ENCODE data around the gene SPATA6L.
A peak's percentile ranks its signal among the peaks of the same experiment; 100 is the strongest.
"Not testable (repeated sequence)": the region's sequence is repeated elsewhere in the genome, so short reads cannot be mapped to it uniquely, and the experiment has no call there.

Gene SPATA6L

GRCh38 chr9:4674783-4675182, 8.5 kb upstream of the SPATA6L start:
- no peak for DNase-seq

- no peak for DNase-seq
Measured at GRCh38 chr9:4671737-4672136, 5.5 kb upstream of the SPATA6L start.

GRCh38 chr9:4670591-4670990, 4.3 kb upstream of the SPATA6L start:
- DNase-seq = no peak

GRCh38 chr9:4669890-4670289, 3.6 kb upstream of the SPATA6L start:
- no peak for DNase-seq

- no peak for DNase-seq
Measured at GRCh38 chr9:4668604-4669003, 2.3 kb upstream of the SPATA6L start.

DNA sequence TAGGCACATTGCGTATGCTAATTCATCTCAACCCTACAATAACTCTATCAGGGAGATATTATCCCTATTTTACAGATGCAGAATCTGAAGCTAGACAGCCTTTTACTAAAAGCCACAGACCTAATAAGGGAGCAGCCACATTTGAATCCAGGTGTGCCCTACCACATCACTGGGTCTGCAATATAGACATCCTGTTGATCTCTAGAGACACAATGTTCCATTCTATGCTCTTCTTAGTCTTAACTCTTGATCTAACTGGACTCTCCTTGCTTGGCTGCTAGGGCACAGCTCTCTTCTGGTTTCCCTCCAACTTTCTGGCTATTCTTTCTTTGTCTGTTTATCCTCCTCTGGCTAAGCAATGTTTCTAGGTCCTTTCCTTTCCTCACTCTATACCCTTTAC, 1.4 kb upstream of the SPATA6L start:
- no peak for DNase-seq

DNA sequence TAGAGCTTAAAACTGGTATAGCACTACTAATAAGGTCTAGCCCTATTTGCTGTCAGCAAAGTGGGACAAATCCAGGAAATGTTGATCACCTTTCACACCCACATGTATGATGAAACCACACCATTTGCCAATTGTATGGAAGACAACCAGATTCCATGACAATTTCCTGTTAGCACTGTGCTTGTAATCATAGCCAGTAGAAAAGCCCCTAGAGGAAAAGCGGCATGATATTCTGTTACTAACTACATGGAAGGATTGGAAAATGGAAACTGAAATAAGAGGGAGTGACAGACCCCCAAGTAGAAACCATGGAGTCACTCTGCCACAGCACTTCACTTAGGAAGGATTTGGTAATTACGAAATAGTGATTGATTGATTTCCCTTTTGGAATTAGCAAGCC, 923 bp downstream of the SPATA6L start:
- DNase-seq = no peak

GRCh38 chr9:4663956-4664355, 2.3 kb downstream of the SPATA6L start:
- no peak for DNase-seq

DNA sequence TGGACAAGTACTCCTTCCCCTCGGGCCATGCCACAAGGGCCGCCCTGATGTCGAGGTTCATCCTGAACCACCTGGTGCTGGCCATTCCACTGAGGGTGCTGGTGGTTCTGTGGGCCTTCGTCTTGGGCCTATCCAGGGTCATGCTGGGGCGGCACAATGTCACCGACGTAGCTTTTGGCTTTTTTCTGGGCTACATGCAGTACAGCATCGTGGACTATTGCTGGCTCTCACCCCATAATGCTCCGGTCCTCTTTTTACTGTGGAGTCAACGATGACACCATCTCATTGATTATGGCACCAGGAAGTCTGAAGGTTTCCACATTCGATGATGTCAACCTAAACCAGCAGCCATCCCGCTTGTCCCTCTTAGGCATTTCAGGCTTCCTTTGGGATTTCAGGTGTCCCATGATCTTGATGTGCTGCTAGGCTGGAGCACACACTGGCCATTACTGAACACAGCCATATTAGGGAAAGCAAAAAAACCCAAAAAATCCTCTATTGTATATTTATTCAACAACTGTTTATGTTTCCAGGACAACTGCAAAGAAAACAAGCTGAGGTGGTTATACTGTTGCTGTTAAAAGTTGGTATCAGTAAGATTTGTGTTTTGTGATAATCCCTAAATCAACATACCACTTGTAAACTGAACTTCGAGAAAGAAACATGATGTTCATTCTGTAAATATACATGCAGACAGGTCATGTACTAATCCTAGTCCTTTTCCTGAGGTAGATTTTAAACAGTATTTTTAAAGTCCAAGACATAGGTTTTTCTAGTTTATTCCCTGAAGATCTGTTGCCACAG, 3.1 kb downstream of the SPATA6L start:
- DNase-seq = no peak

- DNase-seq = peak; percentile 86
Measured at GRCh38 chr9:4662108-4662988, 3.9 kb downstream of the SPATA6L start, which contains the start of gene PLPP6. Gene PLPP6 (plus strand): TSS chr9:4662294. CDS start chr9:4662376, 82 bp downstream.

GRCh38 chr9:4661611-4662010, 4.7 kb downstream of the SPATA6L start:
- DNase-seq = no peak

GRCh38 chr9:4661165-4661564, 5.1 kb downstream of the SPATA6L start:
- no peak for DNase-seq

DNA sequence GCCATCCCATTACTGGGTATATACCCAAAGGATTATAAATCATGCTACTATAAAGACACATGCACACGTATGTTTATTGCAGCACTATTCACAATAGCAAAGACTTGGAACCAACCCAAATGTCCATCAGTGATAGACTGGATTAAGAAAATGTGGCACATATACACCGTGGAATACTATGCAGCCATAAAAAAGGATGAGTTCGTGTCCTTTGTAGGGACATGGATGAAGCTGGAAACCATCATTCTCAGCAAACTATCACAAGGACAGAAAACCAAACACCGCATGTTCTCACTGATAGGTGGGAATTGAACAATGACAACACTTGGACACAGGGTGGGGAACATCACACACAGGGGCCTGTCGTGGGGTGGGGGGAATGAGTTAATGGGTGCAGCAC, 5.6 kb downstream of the SPATA6L start:
- not testable (repeated sequence) for DNase-seq

DNA sequence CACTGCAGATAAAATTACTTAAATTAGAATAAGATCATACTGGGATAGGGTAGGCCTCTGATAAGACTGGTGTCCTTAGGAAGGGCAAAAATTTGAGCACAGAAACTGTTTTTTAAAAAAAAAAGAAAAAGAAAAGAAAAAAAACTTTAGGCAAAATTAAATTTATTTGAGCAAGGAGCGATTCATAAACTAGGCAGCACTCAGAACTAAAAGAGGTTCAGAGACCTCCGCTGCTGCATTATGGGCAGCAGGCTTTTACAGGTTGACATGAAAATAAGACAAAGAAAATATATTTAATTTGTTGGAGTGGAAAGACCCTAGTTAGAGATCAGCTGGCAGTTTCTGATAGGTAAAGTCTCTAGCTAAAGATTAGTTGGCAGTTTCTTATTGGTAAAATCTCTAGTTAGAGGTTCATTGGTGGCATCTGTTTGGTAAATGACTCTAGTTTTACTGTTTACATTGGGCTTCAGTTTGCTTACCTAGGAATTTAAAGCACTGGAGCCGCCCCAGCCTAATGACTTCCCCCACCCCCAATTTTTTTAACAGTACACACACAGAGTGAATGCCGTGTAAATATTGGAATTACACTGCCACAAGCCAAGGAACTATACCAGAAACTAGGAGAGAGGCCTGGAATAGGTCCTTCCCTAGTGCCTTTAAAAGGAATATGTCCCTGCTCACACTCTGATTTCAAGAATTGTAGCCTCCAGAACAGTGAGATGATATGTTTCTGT, 8.7 kb downstream of the SPATA6L start:
- no peak for DNase-seq

DNA sequence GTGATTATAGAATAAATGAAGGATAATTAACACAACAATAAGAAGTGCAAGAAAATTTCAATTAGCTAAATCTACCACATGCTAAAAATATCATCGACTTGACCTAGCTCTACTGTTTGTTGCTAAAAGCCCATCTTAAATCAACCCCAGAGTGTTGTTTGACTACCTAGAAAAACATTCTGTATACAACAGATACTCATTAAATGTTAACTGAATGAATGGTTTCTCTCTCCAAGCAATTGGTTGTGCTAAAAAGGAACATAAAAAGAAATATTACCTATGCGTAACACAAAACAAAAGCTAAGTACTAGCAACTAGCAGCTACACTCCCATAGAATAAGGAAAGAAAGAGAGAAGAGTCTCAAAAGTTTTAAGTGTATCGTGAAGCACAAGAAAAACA, 9.7 kb downstream of the SPATA6L start:
- no peak for DNase-seq

DNA sequence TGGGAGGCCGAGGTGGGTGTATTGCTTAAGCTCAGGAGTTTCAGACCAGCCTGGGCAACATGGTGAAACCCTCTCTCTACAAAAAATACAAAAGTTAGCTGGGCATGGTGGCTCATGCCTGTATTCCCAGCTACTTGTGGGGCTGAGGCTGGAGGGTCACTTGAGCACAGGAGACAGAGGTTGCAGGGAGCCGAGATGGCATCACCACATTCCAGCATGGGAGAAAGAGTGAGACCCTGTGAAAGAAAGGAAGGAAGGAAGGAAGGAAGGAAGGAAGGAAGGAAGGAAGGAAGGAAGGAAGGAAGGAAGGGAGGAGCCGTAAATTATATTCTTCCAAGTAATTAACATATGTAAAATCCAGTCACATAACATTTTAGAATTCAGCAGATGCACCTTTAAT, 10.1 kb downstream of the SPATA6L start:
- not testable (repeated sequence) for DNase-seq

GRCh38 chr9:4654538-4654937, 11.7 kb downstream of the SPATA6L start:
- DNase-seq = no peak

GRCh38 chr9:4654084-4654483, 12.2 kb downstream of the SPATA6L start:
- DNase-seq = no peak

DNA sequence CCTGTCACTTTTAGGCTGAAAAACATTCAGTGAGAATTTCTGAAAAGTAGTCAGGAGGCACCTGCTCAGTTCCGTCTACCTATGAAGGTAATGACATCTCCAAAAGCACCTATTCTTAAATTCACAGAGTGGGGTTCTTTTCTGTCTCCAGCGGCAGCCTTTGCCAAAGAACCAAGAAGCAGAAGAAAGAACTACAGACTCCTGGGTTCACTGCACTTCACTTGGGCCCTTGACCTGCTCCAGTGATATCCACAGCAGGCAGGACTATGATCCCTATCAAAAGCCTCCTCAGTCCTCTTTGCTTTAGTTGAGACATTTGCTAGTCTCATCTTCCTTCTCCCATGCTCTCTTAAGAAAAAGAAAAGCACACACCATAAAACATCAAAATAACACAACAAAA, 23.9 kb downstream of the SPATA6L start:
- no peak for DNase-seq

DNA sequence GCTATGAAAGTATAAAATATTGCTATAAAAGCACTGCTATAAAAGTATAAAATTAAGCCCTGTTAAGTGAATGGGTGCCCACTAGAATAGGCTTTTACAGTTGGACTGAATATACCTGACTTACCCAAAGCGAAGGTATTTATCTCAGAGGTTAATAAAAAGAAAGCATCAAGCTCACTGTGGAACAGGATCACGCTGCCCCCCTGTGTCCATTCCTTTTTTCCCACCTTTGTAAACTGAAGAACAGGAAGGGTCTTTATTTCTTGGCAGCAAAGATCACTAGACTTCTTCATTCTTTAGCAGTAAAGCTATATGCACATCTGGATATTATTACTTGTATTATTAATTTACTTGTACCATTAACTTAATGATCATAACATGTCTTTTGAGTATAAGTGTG, 26.3 kb downstream of the SPATA6L start:
- DNase-seq = peak; percentile 30

- no peak for DNase-seq
Measured at GRCh38 chr9:4639420-4639819, 26.9 kb downstream of the SPATA6L start.

DNA sequence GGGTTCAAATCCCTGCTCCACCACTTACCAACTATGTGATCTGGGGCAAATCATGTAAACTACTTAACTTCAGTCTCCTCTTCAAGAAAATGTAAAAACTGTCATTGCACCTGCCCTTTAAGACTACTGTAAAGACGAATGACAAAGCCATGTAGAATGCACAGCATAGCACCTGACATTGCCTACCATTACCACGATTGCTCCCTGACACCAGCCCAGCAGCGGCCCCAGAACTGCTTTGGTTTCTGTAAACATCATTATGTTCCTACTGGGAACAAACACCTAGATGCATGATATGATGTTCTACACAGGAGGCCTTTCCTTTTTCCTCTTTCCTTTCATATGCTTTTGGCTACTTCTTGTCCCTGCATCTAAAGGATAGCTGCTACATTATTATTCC, 27.3 kb downstream of the SPATA6L start:
- DNase-seq = no peak

GRCh38 chr9:4630836-4631235, 35.4 kb downstream of the SPATA6L start:
- DNase-seq = no peak

All from activated CD4-positive, alpha-beta T cell treated with anti-CD3 and anti-CD28 coated beads, Interleukin-2, Interleukin-6, amounts not matched to agents 100 ng/mL and 50 ng/mL, durations not matched to agents 16 hours and 8 hours (primary cell).